HG02623 (cell line): ENCODE measurements around the gene TEDC1.

Experiments
- ATAC-seq: cut with Tn5 transposase; IDR thresholded peaks from one replicate; pipeline ENCODE4 v1.9.1; 2021; ENCODE audit warnings: moderate library complexity; ENCODE audit not compliant: unreplicated experiment

Gene TEDC1

DNA sequence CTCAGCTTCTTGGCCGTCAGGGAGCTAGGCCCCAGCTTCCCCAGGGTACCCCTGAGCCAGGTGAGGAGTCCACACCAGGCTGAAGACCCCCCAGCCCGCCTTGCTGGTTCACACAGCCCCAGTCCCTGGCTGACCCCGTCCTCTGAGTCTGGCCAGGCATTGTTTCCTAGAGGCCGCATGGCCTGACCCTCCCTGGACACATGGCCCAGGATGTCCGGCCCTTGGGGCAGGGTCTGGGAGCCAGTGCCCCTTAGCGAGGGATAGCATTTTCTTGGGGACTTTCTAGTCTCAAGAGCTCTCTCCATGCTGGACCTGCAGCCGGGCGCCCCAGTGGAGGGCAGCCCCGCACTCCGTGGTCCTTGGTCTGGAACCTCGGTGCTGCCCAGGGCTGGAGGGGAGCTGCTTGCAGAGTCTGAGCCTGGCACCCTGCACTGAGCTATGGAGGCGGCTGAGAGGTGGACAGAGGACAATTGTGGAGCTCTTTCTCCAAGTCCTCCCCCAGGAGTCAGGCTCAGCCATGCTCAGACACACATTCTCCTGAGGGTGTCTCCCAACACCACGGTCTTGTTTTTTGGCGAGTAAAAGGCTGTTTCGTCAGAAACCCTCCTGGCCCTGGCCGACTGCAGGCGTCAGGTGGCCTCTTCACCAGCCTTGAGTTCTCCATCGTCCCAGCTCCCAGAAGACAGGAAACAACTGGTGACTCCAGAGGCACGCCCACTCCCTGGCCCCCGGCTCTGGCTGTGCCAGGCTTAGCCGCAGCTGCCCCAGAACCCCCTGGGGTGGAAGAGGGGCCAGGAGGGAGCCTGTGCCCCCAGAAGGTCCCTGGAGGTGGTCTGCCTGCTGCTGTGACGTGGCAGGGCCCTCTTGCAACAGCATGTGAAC lies 34.1 kb upstream of the TEDC1 start:
- ATAC-seq, result no peak

DNA sequence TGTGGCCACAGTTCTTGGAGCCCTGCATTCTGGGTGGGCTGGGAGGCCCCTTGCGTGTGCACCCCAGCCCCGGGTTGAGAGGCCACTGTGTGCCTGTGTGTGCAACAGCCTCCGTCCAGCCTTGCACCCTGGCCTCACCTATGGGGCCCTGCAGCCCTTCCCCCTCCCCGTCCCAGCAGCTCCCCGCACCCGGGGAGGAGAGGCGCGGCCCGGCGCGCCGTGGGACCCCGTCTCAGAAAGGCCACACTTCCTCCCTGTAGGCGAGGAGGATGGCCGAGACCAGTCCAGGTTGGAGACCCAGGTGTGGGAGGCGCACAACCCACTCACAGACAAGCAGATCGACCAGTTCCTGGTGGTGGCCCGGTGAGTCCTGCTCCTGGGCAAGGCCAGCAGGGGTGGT lies 33.0 kb upstream of the TEDC1 start:
- no peak for ATAC-seq

DNA sequence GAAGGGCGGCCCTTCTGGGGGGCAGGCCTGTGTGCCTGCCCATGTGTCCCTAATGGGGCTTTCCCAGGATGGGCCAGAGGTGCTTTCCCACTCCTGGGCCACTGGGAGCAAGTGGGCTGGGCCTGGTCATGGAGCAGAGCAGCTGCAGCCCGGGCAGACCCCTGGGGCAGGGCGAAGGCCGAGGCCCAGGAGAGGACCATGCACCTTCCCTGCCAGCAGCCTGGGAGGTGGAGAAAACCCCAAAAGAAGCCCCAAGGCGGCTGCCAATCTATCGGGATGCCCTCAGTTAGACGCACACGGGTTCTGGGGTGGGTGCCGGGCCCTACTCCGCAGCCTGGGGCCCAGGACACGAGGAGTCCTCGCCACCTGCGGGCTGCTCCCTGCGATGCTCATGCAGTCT lies 32.5 kb upstream of the TEDC1 start:
- ATAC-seq, result no peak

- no peak for ATAC-seq
These were observed 30.9 kb upstream of the TEDC1 start for GRCh38 chr14:105460116-105460515.

DNA sequence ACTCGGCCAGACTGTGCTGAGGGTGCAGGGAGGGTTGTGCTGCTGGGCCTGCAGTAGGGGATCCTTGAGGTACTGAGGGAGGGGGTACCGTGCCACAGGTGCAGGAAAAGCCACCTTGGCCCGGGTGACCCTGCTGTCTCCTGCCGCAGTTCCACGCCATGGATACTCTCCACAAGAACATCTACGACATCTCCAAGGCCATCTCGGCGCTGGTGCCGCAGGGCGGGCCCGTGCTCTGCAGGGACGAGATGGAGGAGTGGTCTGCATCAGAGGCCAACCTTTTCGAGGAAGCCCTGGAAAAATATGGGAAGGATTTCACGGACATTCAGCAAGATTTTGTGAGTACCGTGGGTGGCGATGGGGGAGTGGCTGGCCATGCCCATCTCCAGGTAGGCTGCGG lies 30.4 kb upstream of the TEDC1 start:
- no peak for ATAC-seq

GRCh38 chr14:105461903-105462302 lies 29.1 kb upstream of the TEDC1 start:
- ATAC-seq, result no peak

DNA sequence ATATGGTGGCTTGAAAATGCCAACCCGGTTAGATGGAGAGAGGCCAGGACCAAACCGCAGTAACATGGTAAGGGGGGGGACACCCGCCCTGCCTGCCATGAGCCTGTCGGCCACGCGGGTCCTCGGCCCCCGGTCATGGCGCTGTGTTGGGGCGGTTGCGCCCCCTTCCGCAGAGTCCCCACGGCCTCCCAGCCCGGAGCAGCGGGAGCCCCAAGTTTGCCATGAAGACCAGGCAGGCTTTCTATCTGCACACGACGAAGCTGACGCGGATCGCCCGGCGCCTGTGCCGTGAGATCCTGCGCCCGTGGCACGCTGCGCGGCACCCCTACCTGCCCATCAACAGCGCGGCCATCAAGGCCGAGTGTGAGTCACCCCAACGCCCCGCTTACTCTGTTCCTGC lies 26.5 kb upstream of the TEDC1 start:
- no peak for ATAC-seq

DNA sequence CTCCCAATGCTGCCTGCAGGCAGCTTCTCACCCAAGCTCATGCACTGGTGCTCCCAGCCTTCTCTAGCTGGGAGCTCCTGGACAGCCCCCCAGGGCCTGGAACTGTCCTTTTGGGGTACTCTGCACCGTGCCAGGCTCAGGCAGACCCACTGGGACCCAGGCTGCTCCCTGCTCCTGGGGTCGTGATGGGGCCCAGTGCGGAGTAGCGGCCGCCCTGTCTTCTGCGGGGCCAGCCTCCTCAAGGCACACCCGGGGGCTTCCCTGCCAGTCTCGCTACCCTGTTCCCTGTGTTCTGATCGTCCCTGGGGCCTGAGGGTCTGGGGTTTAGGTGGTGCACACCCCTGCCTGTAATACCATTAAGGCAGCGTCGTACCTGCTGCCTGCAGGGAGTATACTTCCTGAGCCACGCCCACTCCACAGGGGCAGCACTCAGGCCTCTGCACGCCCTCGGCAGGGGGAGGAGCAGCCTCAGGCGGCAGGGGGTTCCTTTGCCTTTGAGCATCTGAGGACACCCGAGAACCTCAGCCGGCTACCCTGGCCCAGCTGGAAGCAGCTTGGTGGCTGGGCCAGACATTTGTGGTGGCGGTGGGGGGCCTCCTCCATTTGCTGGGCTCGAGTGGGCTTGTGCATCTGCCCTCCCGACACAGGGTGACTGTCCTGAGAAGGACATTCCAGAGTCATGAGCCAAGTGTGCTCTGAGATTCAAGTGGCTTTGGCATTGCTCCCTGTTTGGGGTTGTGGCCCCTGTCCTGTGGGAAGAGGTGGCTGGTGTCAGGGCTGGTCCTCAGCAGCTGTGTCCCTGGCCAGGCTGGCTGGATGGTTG lies 25.6 kb upstream of the TEDC1 start:
- ATAC-seq, result no peak

GRCh38 chr14:105466531-105467248 lies 24.4 kb upstream of the TEDC1 start:
- ATAC-seq, result no peak

GRCh38 chr14:105467249-105467941 lies 23.7 kb upstream of the TEDC1 start:
- ATAC-seq, result no peak

DNA sequence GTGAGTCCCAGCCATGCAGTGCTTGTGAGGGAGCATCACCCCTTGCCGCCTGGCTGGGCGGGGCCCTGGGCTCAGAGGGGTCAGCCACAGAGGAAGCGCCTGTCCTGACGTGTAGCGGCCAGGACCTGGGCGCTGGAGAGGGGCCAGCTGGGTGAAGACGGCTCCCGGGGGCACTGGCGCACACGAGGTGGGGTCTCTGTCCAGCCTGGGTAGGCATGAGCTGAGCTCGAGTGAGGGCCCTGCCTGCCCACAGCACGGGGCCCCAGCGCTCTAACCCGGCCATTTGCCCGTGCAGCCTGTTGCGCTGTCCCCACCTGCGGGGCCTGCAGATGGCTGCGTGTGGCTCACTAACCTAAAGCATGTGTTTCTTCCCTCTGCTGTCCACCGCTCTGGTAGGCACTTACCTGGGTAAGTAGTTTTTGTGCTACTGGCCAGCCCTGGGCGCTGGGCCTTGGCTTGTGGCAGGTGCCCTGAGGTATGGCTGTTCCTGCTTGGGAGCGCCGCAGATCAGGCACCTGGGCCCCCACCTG lies 23.0 kb upstream of the TEDC1 start:
- no peak for ATAC-seq

DNA sequence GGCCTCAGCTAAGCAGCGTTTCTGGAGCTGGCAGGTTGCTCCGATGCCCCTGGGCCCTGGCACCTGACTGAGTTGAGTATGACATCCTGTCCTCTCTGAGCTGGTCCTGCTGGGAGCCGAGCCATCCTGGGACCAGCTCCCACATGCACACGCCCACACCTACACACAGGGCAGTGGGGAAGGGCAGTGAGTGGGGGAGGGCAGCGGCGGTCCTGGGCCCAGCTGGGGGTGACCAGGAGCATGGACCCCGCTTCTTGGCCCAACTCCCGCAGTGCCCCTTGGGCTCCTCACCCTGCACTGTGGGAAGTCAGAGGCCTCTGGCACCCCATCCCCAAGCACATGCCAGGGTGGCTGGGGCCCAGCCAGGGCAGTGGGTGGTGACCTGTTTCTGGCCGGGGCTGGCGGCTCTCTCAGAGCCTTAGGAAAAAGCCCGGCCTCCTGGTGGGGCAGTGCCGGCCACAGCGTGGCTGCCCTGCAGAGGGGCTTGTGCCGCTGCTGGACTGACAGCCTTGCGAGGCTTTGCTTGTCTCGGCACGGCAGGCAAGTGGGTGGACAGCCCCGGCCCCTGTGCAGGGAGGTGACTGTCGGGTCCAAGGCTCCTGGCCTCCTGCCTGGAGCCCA lies 22.3 kb upstream of the TEDC1 start:
- ATAC-seq, result no peak

GRCh38 chr14:105469456-105470349 lies 21.3 kb upstream of the TEDC1 start:
- no peak for ATAC-seq

GRCh38 chr14:105470350-105471296 lies 20.4 kb upstream of the TEDC1 start:
- ATAC-seq, result no peak

GRCh38 chr14:105471297-105471821 lies 19.7 kb upstream of the TEDC1 start:
- no peak for ATAC-seq

GRCh38 chr14:105471823-105472485 lies 19.1 kb upstream of the TEDC1 start:
- no peak for ATAC-seq

- ATAC-seq, result no peak
These were observed 18.5 kb upstream of the TEDC1 start for GRCh38 chr14:105472486-105472991.
